ENCODE data around the gene TYW1B.

GRCh38 chr7:72754312-72754711 lies 73.7 kb downstream of the TYW1B start:
- TF ChIP-seq EP300 (IDR thresholded peaks at IDR 0.05; ENCODE audit: borderline replicate concordance) (no peak), REST (IDR thresholded peaks at IDR 0.05; ENCODE audit: low read depth) (no peak), MAX (IDR thresholded peaks at IDR 0.05) (no peak), YY1 (IDR thresholded peaks at IDR 0.05; ENCODE audit: low read depth) (no peak), TEAD4 (IDR thresholded peaks at IDR 0.05) (no peak), RAD21 (IDR thresholded peaks at IDR 0.05; ENCODE audit: low read depth) (no peak), CEBPB (IDR thresholded peaks at IDR 0.05) (peak; percentile 41; the same call in 1 of the 2 replicates), ZBTB7A (IDR thresholded peaks at IDR 0.05; ENCODE audit: low read depth) (no peak)

Measured in Ishikawa (cell line).